IMR-90 (cell line): ENCODE measurements around the gene CTNNA2. TPM values are rescaled to one million over a fixed set of nuclear protein-coding genes. Genes with fewer than 3 reads are reported as not detected.

Experiments used
- ATAC-seq: fragments of 200-7000 bp; cut with Tn5 transposase; 2 replicates; pipeline ENCODE4 v1.9.1; 2020; ENCODE audit warnings: low read depth, mild to moderate bottlenecking, moderate library complexity
- BruUV-seq: library from RNA; stranded (reverse); fragments of 400-500 nt; replicated peaks from 2 replicates; lab custom pipeline; 2021; lab: Mats Ljungman, UMichigan
- CTCF ChIA-PET: fragments of 300-600 bp; formaldehyde crosslinking; extraction: SDS; loops from one replicate; lab custom pipeline; 2021; ENCODE audit warnings: antibody characterized with exemption; lab: Yijun Ruan, JAX
- POLR2A ChIA-PET: fragments of 300-600 bp; sonication (Branson Sonifier 250); formaldehyde crosslinking; loops from one replicate; lab custom pipeline; 2022; ENCODE audit warnings: antibody characterized with exemption; ENCODE audit not compliant: unreplicated experiment; lab: Charles Lee
- DNase-seq: peaks from one replicate; pipeline ENCODE4 v3.0.0; 2013
- H2AFZ ChIP-seq: replicated peaks from 2 replicates; pipeline ENCODE3; 2013; ENCODE audit warnings: low read length, mild to moderate bottlenecking; ENCODE audit not compliant: poor library complexity
- H2AK5ac ChIP-seq: 2 replicates; pipeline ENCODE4 v1.6.1; 2013; ENCODE audit warnings: low read depth, low read length, inconsistent platforms
- H2AK9ac ChIP-seq: replicated peaks from 2 replicates; pipeline ENCODE3; 2013; ENCODE audit warnings: mild to moderate bottlenecking, low read depth, low read length, moderate library complexity; ENCODE audit not compliant: poor library complexity
- H2BK120ac ChIP-seq: 2 replicates; pipeline ENCODE4 v1.6.1; 2013; ENCODE audit warnings: low read depth, low read length, inconsistent platforms
- H2BK15ac ChIP-seq: 3 replicates; pipeline ENCODE4 v1.6.1; 2013; ENCODE audit warnings: low read depth, low read length, inconsistent platforms
- H2BK20ac ChIP-seq: 2 replicates; pipeline ENCODE4 v1.6.1; 2013; ENCODE audit warnings: low read depth, mild to moderate bottlenecking, inconsistent platforms, low read length, moderate library complexity
- H2BK5ac ChIP-seq: 2 replicates; pipeline ENCODE4 v1.6.1; 2013; ENCODE audit warnings: mild to moderate bottlenecking, low read depth, low read length, inconsistent platforms; ENCODE audit not compliant: poor library complexity, severe bottlenecking
- H3K14ac ChIP-seq: replicated peaks from 2 replicates; pipeline ENCODE4 v1.6.1; 2013; ENCODE audit warnings: low read depth, low read length, inconsistent platforms
- H3K18ac ChIP-seq: 2 replicates; pipeline ENCODE4 v1.6.1; 2013; ENCODE audit warnings: low read depth, low read length, control low read depth
- H3K23ac ChIP-seq: 2 replicates; pipeline ENCODE4 v1.6.1; 2013; ENCODE audit warnings: low read depth, low read length, inconsistent platforms
- H3K27ac ChIP-seq: 2 replicates; pipeline ENCODE4 v1.5.1; 2013; ENCODE audit warnings: mild to moderate bottlenecking, control low read depth, low read length; ENCODE audit not compliant: insufficient read depth
- H3K27me3 ChIP-seq: 2 replicates; pipeline ENCODE4 v1.6.1; 2013; ENCODE audit warnings: low read length; ENCODE audit not compliant: control insufficient read depth, insufficient read depth
- H3K36me3 ChIP-seq: 2 replicates; pipeline ENCODE4 v1.6.1; 2013; ENCODE audit warnings: low read length, mixed read lengths; ENCODE audit not compliant: control insufficient read depth, insufficient read depth
- H3K4ac ChIP-seq: 2 replicates; pipeline ENCODE4 v1.6.1; 2013; ENCODE audit warnings: low read depth, low read length, inconsistent platforms
- H3K4me1 ChIP-seq: 2 replicates; pipeline ENCODE4 v1.6.1; 2013; ENCODE audit warnings: low read length, mixed read lengths; ENCODE audit not compliant: control insufficient read depth, insufficient read depth
- H3K4me2 ChIP-seq: 2 replicates; pipeline ENCODE4 v1.6.1; 2013; ENCODE audit warnings: low read depth, mild to moderate bottlenecking, control low read depth, low read length, moderate library complexity
- H3K4me3 ChIP-seq: 2 replicates; pipeline ENCODE4 v1.5.1; 2013; ENCODE audit warnings: low read depth, mild to moderate bottlenecking, control low read depth, low read length, moderate library complexity; ENCODE audit not compliant: insufficient read depth
- H3K56ac ChIP-seq: 2 replicates; pipeline ENCODE4 v1.6.1; 2013; ENCODE audit warnings: low read length, inconsistent platforms; ENCODE audit not compliant: insufficient read depth; ENCODE audit errors: extremely low read depth
- H3K79me1 ChIP-seq, 2 experiments: 2 replicates each; pipeline ENCODE4 v1.6.1; 2013; ENCODE audit warnings: low read length in 2 of 2, inconsistent platforms in 1 of 2, low read depth in 1 of 2
- H3K9ac ChIP-seq: 2 replicates; pipeline ENCODE4 v1.6.1; 2013; ENCODE audit warnings: low read depth, low read length, control low read depth
- H3K9me1 ChIP-seq: 2 replicates; pipeline ENCODE4 v1.6.1; 2013; ENCODE audit warnings: low read length, inconsistent platforms; ENCODE audit not compliant: insufficient read depth
- H3K9me3 ChIP-seq: 2 replicates; pipeline ENCODE4 v1.6.1; 2013; ENCODE audit warnings: low read length; ENCODE audit not compliant: control insufficient read depth, insufficient read depth
- H4K20me1 ChIP-seq: 2 replicates; pipeline ENCODE4 v1.6.1; 2013; ENCODE audit warnings: low read length, inconsistent platforms; ENCODE audit not compliant: insufficient read depth
- H4K5ac ChIP-seq: 2 replicates; pipeline ENCODE4 v1.6.1; 2013; ENCODE audit warnings: mild to moderate bottlenecking, low read depth, low read length, control low read depth
- H4K8ac ChIP-seq, 2 experiments: 2 replicates each; pipeline ENCODE4 v1.6.1; 2013; ENCODE audit warnings: low read depth in 2 of 2, low read length in 2 of 2, control low read depth in 1 of 2, inconsistent platforms in 1 of 2
- H4K91ac ChIP-seq: 2 replicates; pipeline ENCODE4 v1.6.1; 2013; ENCODE audit warnings: low read depth, low read length, inconsistent platforms; ENCODE audit not compliant: insufficient read depth
- BHLHE40 ChIP-seq: fragments of 150-350 bp; IDR thresholded peaks from 2 replicates; pipeline ENCODE4 v1.6.1; 2016; ENCODE audit warnings: mild to moderate bottlenecking, low read depth, low read length
- CEBPB ChIP-seq: IDR thresholded peaks from 2 replicates; pipeline ENCODE4 v1.6.1; 2012; ENCODE audit warnings: low read depth, low read length, improper control_type of control experiment
- CHD1 ChIP-seq: IDR thresholded peaks from 2 replicates; pipeline ENCODE4 v1.6.1; 2012; ENCODE audit warnings: low read depth, low read length, improper control_type of control experiment
- CTCF ChIP-seq: conservative IDR thresholded peaks from 2 replicates; pipeline ENCODE4 v1.5.1; 2012; ENCODE audit warnings: mild to moderate bottlenecking, low read depth, low read length, improper control_type of control experiment
- ELK1 ChIP-seq: fragments of 150-350 bp; IDR thresholded peaks from 2 replicates; pipeline ENCODE4 v1.6.1; 2016; ENCODE audit warnings: low read depth, mild to moderate bottlenecking, low read length, moderate library complexity, borderline replicate concordance
- FOS ChIP-seq: fragments of 150-350 bp; IDR thresholded peaks from 2 replicates; pipeline ENCODE4 v1.6.1; 2016; ENCODE audit warnings: low read depth, low read length
- MAFK ChIP-seq: IDR thresholded peaks from 2 replicates; pipeline ENCODE4 v1.6.1; 2012; ENCODE audit warnings: low read depth, low read length, improper control_type of control experiment
- MAZ ChIP-seq: IDR thresholded peaks from 2 replicates; pipeline ENCODE4 v1.6.1; 2012; ENCODE audit warnings: low read depth, mild to moderate bottlenecking, low read length, improper control_type of control experiment, moderate library complexity, borderline replicate concordance
- MXI1 ChIP-seq: IDR thresholded peaks from 2 replicates; pipeline ENCODE4 v1.6.1; 2012; ENCODE audit warnings: low read depth, mild to moderate bottlenecking, low read length, moderate library complexity, borderline replicate concordance
- NFE2L2 ChIP-seq: fragments of 150-350 bp; IDR thresholded peaks from 2 replicates; pipeline ENCODE4 v1.6.1; 2016; ENCODE audit warnings: low read depth, mild to moderate bottlenecking, low read length
- POLR2A ChIP-seq: IDR thresholded peaks from 2 replicates; pipeline ENCODE4 v1.6.1; 2012; ENCODE audit warnings: mild to moderate bottlenecking, low read depth, low read length
- RAD21 ChIP-seq: IDR thresholded peaks from 2 replicates; pipeline ENCODE4 v1.6.1; 2012; ENCODE audit warnings: low read length, improper control_type of control experiment
- RCOR1 ChIP-seq: IDR thresholded peaks from 2 replicates; pipeline ENCODE4 v1.6.1; 2012; ENCODE audit warnings: mild to moderate bottlenecking, low read length, improper control_type of control experiment; ENCODE audit not compliant: insufficient replicate concordance
- RFX5 ChIP-seq: IDR thresholded peaks from 2 replicates; pipeline ENCODE4 v1.8.0; 2012; ENCODE audit warnings: low read depth, mild to moderate bottlenecking, low read length, moderate library complexity
- SMC3 ChIP-seq: fragments of 150-350 bp; IDR thresholded peaks from 2 replicates; pipeline ENCODE4 v1.6.1; 2016; ENCODE audit warnings: low read depth, mild to moderate bottlenecking, antibody characterized with exemption, low read length, moderate library complexity
- USF2 ChIP-seq: fragments of 150-350 bp; IDR thresholded peaks from 2 replicates; pipeline ENCODE4 v1.6.1; 2017; ENCODE audit warnings: mild to moderate bottlenecking, antibody characterized with exemption, low read length, low read depth
- WGBS, 2 experiments: methylation state at CpG; one replicate each; pipeline versions ENCODE4 v1.1.5 to v1.1.7; 2013; ENCODE audit warnings: missing lambda C conversion rate in 2 of 2; ENCODE audit not compliant: insufficient read length in 1 of 2; ENCODE audit errors: extremely low coverage in 2 of 2; 5-methylcytosine and 5-hydroxymethylcytosine counted together
- dilution Hi-C: fragments of 300-500 bp; cut with HindIII; formaldehyde crosslinking; loops from one replicate; pipeline ENCODE4 v1.14.3; 2018; ENCODE audit warnings: low sequenced_read_pairs; ENCODE audit not compliant: unreplicated experiment
- in situ Hi-C: fragments of 300-500 bp; cut with MboI; formaldehyde crosslinking; loops from 3 replicates; pipeline ENCODE4 v1.14.3; 2019; ENCODE audit warnings: low sequenced_read_pairs, inconsistent platforms, mixed read lengths
- intact Hi-C: fragments of 100-400 bp; cut with micrococcal nuclease; formaldehyde crosslinking; loops from 2 replicates; pipeline ENCODE4 v1.10.0; 2022
- polyA plus RNA-seq, 3 experiments: library from polyadenylated mRNA; depleted of rRNA; stranded (reverse); fragments of >200 nt; gene quantifications; 2 replicates each; pipeline ENCODE4 v1.2.3, GENCODE V29; 2012; ENCODE audit warnings: low replicate concordance in 1 of 3
- total RNA-seq: library from RNA; depleted of rRNA; stranded (reverse); fragments of >200 nt; gene quantifications from 2 replicates; pipeline ENCODE4 v1.2.3, GENCODE V29; 2012

CTNNA2 gene
- total and polyA plus RNA-seq, 2 of the 4 experiments (the other 2 are of a cell fraction) = not detected

GRCh38 chr2:79716266-79716665 lies 203.4 kb downstream of the CTNNA2 start:
- no peaks in the 10 kb centered on the region for H4K20me1 ChIP-seq
- peak overlapping the region; percentile 87; the same call in 1 of the 2 replicates for H4K91ac ChIP-seq
- no peak overlapping the region for H2AFZ ChIP-seq
- H2BK20ac ChIP-seq = peak overlapping the region; percentile 39
- TF ChIP-seq MXI1 (no peak), RAD21 (no peak), NFE2L2 (no peak), CHD1 (no peak), MAZ (no peak), RCOR1 (no peak), MAFK (no peak), POLR2A (no peak), CEBPB (no peak), RFX5 (no peak), SMC3 (no peak), USF2 (no peak), BHLHE40 (no peak), FOS (no peak), CTCF (no peak), ELK1 (no peak)
- H3K56ac ChIP-seq = no peak overlapping the region
- no peaks in the 10 kb centered on the region for H3K9me3 ChIP-seq
- ChIA-PET POLR2A (no interaction called here), CTCF (no interaction called here)
- no peak overlapping the region for H3K23ac ChIP-seq
- H3K4me2 ChIP-seq = no peak overlapping the region
- peak overlapping the region; percentile 49; the same call in 1 of the 2 replicates for H2AK5ac ChIP-seq
- no peaks in the 10 kb centered on the region for H3K79me1 ChIP-seq
- H4K5ac ChIP-seq = peak overlapping the region; percentile 34; the same call in 1 of the 2 replicates
- intact Hi-C loops = no loop called here
- no peaks in the 10 kb centered on the region for H3K27me3 ChIP-seq
- H3K27ac ChIP-seq = no peak overlapping the region
- no peaks in the 10 kb centered on the region for H3K36me3 ChIP-seq
- peak overlapping the region; percentile 79 for H2BK120ac ChIP-seq
- H3K14ac ChIP-seq = no peak overlapping the region
- no peak overlapping the region for H2AK9ac ChIP-seq
- peak overlapping the region; percentile 18 for H3K4ac ChIP-seq
- ATAC-seq (no peak), DNase-seq (no peak)
- in situ Hi-C loops = no loop called here
- no peak overlapping the region for H3K4me3 ChIP-seq
- no peaks in the 10 kb centered on the region for H3K9me1 ChIP-seq
- H2BK5ac ChIP-seq = peak overlapping the region; percentile 67
- H3K4me1 ChIP-seq = peaks cover 6% of the 10 kb centered on the region; the same call in 1 of the 2 replicates
- peak overlapping the region; percentile 20; the same call in 2 of the 3 replicates for H2BK15ac ChIP-seq
- no TSS peak for BruUV-seq
- H3K9ac ChIP-seq = no peak overlapping the region
- H3K18ac ChIP-seq = peak overlapping the region; percentile 78; the same call in 1 of the 2 replicates
- dilution Hi-C loops = no loop called here
- H4K8ac ChIP-seq = peak overlapping the region in 1 of 2 experiments; percentile 52; a peak in 2 of 4 replicates
- WGBS, 2 experiments = no CpG with 5 or more reads among the region's 4 CpGs
